Islet precursor cell (in vitro differentiated cells): ENCODE measurements around the gene BCORL1.
A peak's percentile ranks its signal among the peaks of the same experiment; 100 is the strongest.

Source experiments
- DNase-seq: peaks from one replicate; pipeline ENCODE4 v3.0.0-alpha.2; 2018

Gene BCORL1

GRCh38 chrX:129961180-129962083, 21.0 kb upstream of the BCORL1 start:
- DNase-seq, result peak; percentile 85

DNA sequence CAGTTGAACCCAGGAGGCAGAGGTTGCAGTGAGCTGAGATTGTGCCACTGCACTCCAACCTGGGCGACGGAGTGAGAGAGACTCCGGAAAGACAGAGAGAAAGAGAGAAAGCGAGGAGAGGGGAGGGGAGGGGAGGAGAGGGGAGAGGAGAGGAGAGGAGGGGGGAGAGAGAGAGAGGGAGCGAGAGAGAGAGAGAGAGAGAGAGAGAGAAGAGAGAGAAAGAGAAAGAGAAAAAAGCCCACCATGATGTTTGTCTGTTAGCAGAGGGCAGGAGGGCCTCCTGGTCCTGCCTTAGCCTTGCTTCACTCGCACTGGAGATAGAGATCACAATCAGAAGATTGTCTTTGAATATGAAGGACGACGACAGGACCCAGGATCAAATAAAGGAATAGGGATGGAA, 18.7 kb upstream of the BCORL1 start:
- DNase-seq, result no peak

- no peak for DNase-seq
These were observed 17.3 kb upstream of the BCORL1 start for GRCh38 chrX:129965166-129965565.

DNA sequence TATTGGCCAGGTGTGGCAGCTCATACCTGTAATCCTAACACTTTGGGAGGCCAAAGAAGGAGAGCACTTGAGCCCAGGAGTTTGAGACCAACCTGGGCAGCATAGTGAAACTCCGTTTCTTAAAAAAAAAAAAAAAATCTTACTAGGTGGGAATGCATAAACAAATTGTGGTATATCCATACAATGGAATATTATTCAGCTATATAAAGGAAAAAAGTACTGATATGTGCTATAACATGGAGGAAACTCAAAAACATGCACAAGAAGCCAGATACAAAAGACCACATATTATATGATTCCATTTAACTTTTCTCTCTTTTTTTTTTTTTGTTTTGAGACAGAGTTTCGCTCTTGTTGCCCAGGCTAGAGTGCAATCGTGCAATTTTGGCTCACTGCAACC, 13.5 kb upstream of the BCORL1 start:
- no peak for DNase-seq

DNA sequence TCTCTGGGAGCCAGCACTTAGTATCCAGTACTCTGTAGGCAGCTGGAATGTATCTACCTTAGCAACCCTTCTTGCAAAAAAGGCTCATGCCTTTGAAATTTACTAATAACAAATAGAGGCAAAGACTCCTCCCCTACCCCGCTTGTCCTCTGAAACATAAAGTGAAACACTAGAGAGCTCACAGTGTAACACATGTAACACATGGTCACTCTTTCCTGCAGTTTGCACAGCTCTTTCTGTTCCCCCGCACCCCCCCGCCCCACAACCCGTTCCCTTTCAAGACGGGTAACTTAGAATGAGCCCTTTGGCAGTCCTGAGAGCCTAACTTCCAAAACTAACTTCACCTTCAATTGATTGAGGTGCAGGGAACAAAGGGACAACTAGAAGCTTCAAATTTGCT, 6.0 kb upstream of the BCORL1 start:
- no peak for DNase-seq

- peak; percentile 59 for DNase-seq
These were observed 3.1 kb upstream of the BCORL1 start for GRCh38 chrX:129979207-129979920.

DNA sequence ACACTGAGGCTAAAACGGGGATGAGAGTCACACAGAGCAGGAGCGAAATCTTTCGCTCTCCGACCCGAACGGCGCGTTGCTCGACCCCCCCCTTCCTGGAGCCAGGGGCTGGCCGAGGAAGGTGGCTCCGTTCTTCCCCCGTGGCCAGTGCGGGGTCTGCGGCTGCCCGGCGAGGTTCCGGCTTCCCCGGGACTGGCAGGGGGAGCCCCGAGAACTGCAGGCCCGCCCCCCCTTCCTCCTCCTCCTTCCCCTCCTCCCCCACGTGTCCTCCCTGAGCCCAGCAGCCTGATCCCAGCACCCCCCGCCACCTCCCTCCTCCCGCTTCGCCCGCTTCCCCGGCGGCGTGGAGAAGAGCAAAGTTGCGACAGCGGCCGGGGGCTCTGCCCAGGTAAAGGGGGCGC, 2.4 kb upstream of the BCORL1 start:
- DNase-seq, result no peak

GRCh38 chrX:129980540-129981199, 1.8 kb upstream of the BCORL1 start:
- DNase-seq, result peak; percentile 82

DNA sequence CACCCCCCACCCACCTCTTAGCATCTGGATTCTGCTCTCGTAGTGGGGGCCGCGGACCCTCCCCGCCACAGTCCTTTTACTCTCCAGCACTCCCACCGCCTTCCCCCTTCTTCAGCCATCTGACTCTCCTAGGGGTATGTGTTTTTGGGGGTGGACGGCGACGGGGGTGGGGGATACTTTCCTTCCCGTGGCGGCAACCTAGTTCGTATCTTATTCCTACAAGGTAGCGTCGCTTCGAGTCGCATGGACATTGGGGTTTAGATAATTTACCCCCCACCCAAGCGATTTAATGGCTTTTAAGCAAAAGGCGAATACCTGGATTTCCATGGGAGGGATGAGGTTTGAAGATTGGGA, 1.3 kb upstream of the BCORL1 start:
- no peak for DNase-seq

DNA sequence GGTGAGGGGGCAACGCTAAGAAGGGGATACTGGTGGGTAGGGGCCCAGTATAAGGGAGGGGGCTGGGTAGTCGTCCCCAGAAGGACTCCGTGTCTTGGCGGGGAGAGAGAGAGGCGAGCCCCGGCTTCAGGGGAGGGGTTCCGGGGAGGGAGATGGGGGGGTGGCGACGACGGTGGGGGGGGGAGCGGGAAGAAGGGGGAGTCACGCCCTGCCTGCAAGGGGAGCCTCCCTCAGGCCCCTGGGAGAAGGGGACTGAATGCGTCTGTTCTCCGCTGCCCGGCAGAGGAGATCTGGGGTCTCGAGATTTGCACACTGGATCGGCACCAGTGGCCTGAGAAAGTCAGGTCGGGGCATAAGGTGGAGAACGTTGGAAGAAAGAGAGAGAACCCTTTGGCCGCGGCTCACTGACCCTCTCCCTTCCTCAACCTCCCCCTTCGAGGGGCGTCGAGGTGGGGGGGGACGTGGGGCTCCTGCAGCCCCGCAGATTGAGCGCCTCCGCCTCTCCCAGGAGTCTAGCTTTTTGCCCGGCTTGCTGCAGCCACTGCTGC, 609 bp upstream of the BCORL1 start:
- no peak for DNase-seq

GRCh38 chrX:129983575-129984110, 1.2 kb downstream of the BCORL1 start:
- no peak for DNase-seq

GRCh38 chrX:129984111-129984958, 1.9 kb downstream of the BCORL1 start:
- DNase-seq, result peak; percentile 61

DNA sequence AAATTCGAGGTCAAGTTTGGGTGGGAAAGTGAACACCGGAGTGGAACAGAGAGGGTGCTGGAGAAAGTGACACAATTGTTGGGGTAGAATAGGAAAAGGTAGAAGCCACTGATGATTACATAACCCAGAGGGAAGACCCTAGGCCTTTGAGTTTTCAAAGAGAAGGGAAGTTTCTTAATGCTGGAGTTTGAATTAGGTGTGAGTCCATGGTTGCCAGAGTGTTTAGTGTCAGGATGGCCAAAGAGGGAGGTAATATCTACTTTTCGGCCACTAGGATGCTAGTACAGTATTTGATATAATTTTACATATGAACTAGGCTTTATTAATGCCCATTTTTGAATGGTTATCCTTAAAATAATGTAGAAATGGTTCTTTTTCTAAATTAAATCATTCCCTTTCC, 5.4 kb downstream of the BCORL1 start:
- DNase-seq, result no peak

GRCh38 chrX:129992181-129992580, 9.7 kb downstream of the BCORL1 start:
- DNase-seq, result no peak

DNA sequence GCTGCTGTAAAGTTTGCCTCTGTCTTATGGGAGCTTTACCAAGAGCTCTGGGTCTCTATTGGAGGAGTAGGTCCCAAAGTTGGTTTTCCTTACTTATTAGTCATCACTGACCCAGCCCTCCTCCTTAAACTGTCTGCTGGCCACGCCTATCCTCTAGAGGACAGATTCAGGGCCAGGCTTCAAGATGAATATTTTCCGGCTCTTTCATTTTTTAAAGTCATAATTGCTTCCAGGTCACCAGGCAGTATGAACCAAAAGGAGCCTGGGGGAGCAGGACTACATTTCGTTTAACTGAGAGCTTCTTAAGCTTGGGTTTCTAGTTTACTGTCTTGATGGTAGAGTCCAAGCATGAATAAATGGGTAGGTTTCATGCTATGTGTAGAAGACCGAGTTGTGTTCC, 13.7 kb downstream of the BCORL1 start:
- DNase-seq, result no peak

DNA sequence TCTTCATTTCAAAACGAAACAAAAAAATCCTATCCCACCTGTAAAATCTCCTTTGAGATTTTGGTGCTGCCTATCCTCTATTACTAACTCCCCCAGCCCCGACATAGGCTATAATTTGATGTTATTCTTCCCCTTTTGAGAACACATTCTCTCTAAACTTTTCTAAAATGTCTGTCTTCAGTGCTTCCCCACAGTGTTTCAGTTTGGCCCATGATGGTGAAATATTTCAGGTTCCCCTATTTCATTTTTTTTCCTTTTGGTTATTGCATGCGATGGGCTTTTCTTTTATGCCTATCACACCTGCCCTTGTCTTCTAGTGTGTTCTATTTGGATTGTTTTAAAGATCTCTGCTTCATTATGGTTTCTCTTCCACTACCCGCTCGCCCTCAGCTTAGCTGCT, 14.7 kb downstream of the BCORL1 start:
- no peak for DNase-seq

GRCh38 chrX:129998021-129998420, 15.6 kb downstream of the BCORL1 start:
- no peak for DNase-seq

DNA sequence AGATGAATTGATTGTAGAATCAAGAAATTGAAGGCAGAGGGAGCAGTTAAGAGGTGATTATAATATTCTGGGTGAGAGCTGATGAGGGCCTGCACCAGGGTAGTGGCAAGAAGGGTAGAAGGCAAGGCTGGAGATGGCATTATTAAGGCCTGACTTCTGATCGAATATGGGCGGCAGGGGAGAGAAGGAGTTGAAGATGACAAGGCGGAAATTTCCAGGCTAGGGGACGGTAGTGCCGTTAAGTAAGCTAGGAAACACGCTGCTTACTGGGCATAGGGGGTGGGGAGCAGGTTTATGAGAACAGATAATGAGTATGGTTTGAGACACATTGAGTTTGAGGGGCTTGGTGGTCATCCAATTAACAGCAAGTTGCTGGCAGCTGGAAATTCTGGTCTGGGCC, 19.5 kb downstream of the BCORL1 start:
- DNase-seq, result no peak

GRCh38 chrX:130002541-130002940, 20.1 kb downstream of the BCORL1 start:
- no peak for DNase-seq

GRCh38 chrX:130005089-130005807, 22.8 kb downstream of the BCORL1 start:
- DNase-seq, result no peak

DNA sequence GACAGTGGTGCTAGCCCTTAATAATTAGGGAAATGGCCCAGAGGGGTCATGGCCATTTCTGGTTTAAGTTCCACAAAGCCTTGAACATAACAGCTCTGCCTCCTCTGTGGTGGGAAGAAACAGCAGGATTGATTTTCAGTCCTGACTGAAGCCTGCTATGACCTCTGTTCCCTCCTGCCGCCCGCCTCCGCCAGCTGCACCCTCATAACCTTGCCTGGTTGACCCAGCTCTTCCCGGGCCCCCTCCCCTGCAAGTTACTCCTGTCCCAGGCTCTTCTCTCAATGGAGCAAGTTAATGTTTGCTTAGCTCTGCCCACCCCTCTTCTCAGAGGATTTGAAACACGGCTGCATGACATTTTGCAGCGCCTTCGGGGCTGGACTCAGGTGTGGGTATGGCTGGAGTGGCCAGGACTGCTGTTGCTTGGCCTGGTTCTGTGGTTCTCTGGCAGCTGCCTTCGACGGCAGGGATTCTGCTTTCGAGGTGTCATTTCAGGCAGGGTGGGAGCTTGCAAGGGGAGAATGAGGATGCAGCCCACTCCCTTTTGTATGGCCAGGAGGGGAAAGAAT, 27.3 kb downstream of the BCORL1 start:
- DNase-seq, result no peak
